ELR (cell line): ENCODE data around the gene FARS2.

Experiments used
- DNase-seq: peaks from one replicate; pipeline ENCODE4 v3.0.0-alpha.2; 2015; ENCODE audit warnings: low read depth

FARS2 gene

DNA sequence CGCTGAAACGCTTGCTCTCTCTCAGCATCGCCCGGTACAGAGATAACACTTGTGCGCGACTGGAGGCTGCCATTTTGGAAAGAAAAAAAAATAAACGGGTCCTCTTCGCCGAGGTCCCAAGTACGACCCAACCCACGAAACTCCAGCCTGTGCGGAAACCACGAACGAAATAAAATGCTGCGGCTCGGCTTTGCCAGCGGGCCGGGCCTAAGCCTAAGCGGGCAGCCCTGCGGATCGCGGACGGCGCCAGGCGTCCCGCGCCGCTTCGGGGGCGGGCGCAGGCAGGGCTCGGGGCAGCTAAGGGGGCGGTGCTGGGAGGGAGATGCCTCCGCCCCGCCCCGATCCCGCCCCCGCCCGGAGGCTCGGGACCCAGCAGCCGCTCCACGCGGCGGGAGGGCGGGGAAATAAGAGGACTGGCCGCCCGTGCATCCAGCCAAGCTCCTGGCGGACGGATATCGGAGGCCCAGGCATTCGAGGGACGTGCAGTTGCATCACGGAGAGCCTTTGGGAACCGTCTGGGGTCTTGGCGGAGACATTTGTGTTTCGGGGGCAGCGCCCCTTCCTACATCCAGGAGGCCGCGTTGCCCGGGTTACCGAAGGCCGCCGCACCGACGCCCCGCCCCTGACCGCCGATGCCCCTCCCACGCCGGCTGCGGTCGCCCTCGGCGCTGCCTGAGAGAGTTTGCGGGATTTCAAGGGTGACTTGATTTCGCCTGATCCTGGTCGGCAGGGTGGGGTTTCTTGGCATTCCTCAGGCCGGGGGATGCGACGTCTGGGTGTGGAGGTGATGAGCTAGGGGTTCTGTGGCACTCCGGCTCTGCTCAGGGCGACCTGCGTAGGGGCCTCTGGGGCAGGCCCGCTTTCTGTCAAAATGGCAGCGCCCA lies at the start of gene FARS2, which contains the start of gene LYRM4:
Gene FARS2, plus strand, starts transcription at position 853 of the 884 bp plus-strand sequence.
Gene LYRM4, minus strand, starts transcription at position 290 of the 884 bp plus-strand sequence. Its CDS starts 217 bp downstream, at position 73.
- peak; percentile 91 for DNase-seq

DNA sequence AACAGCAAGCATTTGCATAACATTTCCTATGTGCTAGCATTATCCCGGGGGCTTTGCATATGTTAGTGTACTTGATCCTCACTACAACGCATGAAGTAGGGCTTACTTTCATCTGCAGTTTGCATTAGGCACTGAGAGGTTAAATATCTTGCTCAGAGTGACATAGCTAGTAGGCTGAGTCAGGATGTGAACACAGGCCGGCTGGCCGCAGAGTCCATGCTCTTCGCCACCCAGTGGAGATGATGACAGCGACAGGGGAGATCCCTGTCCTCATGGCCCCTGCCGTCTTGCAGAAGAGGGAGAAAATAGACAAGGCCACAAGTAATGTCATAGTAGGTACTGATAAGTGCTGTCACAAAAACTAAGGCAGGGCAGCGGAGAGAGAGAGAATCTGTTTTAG lies 47.5 kb upstream of the FARS2 start:
- peak; percentile 81 for DNase-seq

DNA sequence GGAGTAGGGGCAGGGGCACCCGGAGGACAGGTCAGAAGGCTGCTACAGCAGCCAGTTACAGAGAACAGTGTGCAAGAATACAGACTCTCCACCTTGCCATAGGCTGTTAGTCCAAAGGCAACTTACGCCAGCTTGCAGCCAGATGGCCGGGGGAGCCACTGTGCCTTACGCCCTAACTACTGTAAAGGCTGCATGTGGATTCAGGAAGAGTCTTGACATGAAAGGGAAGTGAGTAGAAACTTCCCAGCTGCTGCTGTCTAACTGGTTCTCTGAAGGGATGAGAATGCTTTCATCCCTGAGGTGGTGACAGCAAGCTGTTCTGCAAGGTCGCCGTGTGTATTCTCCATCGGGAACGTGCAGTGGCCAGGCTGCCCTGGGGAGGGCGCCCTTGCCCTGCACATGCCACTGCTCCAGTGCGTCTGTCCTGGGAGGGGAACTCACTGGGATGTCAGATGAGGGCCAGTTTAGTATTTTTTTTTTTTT lies 46.7 kb upstream of the FARS2 start:
- DNase-seq: peak; percentile 50

DNA sequence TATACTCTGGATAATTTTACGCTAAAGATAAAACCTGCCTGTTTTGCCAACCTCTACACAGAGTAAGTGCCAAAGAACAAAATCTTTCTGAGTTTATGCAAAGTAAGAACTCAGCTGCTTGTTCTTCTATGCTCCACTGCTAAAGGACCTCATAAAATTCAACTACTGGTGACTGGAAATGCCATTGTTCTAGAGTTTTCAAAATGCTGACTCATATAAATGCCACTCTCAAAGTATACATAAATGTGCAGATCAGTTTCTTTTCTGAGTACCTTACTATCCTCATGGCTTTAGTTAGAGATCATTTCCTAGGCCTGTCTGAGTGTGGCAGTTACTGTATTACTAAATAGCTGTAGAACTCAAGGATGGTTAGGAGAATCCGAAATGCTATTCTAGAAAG lies 46.2 kb upstream of the FARS2 start:
- DNase-seq: no peak

DNA sequence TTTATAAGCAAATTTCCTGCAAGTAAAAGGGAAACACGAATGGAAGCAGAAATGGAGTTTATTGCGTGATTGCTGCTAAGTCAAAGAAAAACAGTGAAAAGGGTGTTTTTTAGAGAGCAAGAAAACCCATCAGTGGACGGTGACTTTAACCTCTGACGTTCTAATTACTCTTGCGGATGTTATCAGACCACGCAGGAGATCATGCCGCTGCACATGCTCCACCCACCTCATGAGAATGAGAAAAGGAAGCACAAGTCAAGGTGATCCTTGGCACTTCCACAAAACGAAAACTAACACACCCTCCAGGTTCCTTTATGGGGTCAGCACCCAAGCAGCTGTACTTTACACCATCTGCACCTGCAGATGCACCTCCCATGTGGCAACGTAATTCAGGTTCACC lies 45.5 kb upstream of the FARS2 start:
- no peak for DNase-seq

DNA sequence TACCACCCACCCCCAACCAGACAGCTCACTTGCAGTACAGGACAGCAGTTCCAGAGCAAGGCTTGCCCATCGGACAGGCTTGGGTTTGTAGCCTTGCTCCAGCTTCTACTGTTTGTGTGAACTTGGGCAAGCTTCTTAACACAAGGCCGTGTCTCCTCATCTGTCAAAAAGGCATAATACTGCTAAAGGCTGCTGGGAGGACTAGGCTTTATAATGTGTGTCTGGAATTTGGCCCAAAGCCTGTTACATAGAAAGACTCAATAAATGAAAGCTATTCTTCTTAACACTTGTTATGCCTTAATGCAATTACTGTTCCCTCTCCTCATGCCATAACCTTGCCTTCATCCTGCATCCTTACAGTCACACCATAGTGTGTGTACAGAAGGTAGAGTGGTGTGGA lies 44.0 kb upstream of the FARS2 start:
- DNase-seq: no peak

DNA sequence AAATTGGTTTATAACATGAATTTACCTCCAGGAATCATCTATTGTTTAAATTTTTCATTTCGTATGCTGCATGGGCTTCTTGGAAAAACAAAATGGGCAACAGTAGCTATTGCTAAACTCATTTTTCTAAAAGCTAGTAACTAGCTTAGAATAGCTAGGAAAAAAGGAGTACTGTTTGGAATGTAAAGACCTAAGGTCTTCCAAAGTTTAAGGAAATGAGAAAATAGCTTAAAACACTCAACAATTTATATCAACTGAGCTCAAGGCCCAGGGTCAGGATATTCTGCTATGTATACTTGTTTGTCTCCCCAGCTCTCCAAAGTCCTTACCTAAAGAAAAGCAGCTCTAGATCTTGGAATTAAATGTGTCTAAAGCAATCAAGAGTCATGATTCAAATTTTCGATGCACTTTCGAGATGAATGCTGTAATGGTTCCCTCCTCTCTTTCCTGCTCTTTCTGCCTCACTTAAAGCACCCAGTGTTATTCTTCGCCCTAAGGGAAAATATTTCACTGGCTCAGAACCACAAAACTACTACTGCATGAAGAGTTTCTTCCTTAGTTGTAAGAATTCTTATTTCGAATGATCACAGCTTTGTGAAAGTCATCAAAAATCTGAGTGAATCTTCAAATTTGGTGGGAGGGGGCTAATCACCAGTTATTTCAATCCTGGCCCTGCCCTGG lies 42.2 kb upstream of the FARS2 start:
- no peak for DNase-seq

DNA sequence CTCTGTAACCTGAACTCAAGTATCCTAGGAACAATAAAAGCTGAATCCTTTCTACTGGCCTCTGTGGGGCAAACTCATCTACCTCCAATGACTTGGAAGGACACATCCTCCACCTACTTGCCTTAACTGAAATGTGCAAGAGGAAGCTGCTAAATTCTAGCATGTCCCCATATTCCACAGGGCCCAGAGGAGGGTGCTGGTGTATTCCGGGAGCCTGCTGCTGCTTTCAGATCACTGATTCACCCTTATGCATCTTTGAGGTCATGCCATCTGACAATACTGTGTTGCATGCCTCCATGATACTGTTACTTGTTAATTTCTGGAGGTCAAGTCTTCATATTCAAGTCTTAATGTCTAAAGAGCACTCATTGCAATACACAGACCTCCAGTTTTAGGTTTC lies 40.9 kb upstream of the FARS2 start:
- DNase-seq: no peak

DNA sequence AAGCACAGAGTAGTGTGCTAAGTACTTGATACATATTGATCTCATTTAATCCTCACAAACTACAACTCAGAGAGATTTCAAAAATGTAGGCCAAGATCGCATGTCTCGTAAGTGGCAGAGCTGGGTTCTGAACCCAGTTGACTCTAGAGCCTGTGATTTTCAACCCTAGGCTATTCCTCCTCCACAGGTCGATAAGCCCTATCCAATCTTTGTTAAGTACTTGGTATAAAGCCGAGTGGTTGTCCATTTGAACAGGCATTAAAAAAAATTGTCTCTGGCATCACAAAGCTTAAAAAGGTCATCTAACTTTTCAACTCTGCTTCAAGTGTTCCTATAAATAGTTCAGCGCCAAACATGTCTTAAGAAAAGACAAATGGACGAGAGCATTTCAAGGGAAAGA lies 38.0 kb upstream of the FARS2 start:
- no peak for DNase-seq

DNA sequence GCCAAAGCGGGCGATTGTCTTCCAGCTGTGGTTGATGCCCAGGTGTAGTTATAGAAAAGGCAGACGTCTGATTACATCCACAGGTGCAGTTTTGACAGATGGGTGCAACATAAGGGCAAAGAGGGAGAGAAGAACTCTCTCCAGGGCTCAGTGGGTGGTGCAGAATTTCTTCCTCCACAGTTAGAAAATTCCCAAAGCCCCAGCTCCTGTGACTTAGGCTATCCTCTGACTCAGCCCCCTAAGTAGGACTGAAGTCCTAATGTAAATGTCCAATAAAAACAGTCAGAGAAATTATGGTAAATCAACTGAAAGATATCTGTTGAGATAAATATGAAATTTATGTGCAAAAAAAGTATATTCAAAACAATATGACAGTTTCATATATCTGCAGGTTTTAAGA lies 32.0 kb upstream of the FARS2 start:
- DNase-seq: no peak

DNA sequence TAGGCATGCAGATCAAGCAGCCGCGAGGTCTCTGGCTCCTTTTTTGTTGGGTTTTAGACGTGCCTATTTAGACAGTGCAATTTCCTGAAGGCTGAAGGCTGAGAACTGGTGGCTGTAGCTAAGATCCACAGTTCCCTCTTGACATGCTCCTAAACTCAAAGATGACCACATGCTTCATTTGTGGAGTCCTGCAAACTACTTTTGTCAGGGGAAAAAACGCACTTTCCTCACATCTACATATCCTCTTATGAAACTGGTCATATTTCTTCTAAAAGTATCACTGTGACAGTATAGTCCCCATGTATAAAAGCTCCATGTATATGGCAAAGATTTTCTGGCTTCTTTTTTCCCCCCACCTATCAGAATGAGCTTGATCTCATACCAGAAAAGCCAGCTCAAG lies 31.2 kb upstream of the FARS2 start:
- no peak for DNase-seq

DNA sequence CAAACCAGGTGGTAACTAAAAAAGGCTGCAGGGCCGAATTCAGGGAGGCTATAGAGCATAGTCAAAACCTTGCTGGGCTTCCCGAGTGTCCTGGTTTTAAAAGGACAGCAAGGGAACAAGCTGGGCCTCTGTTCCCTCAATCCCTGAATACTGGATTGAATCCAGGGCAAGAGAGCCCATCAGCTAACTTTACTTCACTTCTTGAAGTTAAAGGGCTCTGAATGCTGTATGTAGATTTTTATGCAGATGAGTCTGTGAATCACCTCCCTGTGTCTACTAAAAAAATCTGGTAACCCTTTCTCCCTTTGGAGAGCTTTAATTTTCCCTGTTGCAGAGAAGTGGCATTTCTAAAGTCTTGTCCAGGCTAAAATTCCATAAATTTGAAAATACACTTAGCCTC lies 30.0 kb upstream of the FARS2 start:
- peak; percentile 14 for DNase-seq

DNA sequence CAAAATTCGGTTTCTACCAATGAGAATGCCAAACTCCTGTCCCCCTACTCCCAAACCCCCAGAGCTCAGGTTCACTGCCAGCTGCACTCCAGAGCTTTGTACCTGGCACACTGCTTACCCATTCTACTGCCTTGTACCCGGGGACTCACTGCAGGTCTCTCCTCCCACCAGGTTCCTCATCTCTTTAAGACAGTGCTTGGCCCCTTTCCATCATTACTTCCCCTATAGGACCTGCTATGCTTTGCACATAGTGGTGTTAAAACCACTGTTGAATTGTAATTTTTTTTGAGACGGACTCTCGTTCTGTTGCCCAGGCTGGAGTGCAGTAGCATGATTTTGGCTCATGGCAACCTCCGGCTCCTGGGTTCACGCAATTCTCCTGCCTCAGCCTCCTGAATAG lies 26.4 kb upstream of the FARS2 start:
- DNase-seq: no peak

DNA sequence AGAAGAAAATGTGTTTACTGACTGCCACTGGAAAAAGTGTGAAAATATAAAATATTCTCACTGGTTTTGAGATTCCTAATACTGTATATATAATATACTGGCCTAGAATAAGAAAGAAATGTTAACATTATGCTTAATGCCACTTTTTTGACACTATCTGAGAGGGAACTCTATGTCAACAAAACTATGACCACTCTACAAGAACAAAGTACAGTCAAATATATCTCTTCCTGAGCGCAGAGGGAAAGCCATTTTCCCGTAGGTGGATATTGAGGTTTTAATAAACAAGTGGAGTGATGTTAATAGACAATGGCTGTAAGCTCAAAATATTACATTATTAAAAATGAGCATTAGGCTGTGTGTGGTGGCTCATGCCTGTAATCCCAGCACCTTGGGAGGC lies 25.5 kb upstream of the FARS2 start:
- no peak for DNase-seq

DNA sequence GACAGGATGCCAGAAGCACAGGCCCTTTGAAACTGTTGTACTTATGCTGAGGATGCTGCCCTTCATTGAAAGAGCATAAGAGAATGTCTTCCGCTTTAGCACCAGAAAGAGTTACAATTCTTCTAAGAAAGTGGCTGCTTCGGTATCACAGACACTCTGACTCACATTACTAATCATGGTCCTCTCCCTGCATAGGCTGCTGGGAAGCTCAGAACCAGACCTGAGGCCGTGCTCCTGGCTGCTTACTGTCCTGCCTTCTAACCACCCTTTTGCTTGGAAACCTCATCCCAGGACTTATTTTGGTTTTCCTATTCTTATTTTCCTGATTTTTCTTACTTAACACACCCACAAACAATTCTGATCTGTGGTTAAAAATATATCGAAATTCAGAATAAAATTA lies 23.5 kb upstream of the FARS2 start:
- no peak for DNase-seq

DNA sequence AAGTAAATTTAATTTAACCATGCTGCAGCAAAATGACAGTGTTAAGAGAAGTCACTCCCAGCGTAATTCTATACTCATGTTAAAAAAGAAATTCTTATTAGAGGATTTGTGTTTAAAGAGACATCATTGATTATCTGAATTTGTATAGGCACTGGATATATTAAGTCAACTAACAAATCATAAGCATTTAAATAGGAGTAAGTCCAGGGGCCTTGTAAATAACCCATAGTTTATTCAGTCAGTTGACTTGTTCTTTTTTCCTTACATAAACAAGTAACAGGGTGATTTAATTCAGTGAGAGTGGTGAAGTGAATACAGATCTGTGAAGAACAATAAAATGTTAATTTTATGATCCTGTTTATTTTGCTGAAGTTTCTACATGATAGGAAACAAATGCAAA lies 23.0 kb upstream of the FARS2 start:
- no peak for DNase-seq

DNA sequence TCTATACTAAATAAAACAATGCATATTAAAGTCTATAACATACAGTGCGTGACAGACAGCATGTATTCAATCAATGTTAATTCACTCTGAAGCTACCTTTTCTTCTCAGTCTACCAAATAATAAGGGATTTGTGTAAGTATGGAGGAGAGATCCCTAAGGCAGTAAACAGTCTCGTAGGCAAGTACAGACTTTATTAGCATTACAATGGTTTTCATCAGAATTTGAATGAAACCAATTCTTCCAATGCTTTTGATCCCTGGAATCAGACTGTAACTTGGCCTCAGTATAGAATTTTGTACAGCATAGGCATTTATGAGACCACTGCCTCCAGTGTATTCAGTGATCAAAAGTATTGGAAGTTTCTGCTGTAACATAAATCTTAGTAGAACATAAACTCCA lies 20.1 kb upstream of the FARS2 start:
- no peak for DNase-seq

DNA sequence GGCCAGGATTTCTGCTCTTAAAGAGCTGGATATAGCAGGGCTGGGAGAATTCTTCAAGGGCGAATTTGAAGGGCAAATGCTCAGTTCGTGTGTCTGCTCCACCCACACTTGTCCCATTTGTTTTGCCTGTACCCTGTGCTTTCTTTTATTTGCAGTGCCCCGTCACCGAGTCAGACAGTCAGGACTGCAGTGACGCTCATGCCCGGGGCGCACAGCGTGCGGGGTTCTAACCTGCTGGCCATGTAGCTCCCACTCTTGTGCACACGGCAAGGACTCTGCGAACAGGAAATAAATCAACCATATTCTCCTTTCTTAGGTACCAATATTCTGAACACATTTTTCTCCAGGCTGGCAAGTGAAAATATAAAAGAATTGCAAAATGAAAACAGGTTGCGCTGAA lies 18.2 kb upstream of the FARS2 start:
- no peak for DNase-seq

DNA sequence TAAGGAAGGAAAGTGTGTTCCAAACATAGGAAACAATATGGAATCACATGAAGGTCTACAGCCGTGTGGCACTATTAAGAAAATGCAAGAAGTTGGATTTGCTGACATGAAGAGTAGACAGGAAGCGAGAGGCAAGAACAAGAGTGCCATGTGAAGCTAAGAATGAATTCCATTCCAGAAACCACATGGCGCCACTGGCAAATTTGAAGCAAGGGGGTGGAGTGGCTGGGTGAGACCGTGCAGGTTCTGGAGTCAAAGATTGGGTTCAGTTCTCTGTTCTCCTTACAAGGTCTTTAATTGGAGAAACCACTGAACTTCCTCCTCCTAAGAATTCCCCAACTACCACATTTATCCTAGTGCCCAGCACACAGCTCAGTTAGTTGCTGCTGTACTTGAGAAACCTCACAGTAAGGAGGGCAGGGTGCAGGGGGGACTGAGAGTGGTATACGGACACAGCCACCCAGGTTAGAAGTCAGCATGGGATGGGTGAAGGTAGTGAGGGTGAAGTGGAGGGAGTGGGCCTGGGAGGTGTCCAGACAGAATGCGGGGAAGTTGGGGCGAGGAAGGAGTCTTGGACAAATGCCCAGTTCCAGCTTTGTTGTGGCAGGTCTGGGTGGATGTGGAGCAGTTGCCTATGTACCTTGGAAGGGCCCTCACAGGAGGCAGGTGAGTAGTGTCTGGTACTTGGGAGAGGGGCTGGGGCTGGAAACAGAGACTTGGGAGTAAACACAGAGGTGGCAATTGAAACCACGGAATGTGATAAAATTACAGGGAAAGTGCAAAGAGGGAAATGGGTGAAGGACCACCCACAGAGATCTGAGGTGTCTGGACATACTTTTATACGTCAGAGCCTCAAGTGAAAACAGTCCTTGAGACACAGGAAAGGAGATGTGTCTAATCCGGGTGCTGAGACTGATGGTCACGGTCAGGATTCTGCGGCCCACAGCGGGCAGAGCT lies 14.9 kb upstream of the FARS2 start:
- DNase-seq: no peak

DNA sequence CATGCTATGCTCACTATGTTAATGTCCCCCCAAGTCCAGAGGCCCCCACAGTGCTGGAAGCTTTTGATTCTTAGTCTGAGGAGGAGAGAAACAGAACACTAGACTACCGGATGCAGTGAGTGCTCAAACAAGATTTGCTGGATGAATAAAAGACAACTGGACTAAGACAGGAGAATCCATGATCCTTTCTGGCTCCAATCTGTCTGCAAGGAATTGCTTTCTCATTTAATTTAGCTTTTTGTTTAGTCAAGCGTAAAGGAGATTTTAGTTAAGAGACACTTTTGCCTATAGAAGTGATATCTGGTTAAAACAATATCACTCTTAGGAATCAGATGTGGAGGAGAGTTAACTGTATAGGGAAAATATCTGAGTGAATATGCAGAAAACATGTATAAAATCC lies 14.1 kb upstream of the FARS2 start:
- no peak for DNase-seq

DNA sequence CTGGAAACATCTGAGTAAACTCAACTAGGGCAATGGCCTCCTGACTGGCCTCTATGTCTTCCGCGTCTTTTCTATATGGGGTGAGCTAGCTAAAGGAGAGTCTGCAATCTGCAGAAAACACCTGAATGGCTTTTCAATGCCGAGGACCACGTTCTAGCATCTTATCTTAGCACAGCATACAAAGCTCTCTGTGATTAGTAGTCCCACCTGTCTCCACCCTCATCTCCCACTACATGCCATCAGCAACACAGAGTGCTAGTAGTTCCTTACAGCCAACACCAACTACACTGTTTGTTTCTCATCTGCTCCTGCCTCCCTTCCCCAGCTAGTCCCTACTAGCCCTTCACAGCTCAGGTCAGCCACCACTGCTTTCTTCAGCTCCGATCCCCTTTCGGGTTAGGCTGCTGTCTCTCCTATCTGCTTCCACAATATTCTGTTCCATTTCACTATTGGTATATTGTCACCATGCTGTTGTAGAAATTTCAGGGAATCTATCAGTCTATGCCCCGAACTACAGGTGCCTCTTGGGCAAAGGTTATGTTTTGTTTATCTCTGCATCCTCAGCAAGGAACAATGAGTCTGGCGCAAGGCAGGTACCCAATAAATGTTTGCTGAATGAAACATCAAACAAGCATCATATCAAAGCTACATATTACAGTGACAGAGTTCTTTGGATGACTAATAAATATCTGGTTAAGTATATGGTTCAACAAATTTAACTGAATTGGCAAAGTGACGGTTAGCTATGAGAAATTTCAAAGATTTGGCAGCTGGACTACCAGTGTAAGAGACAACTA lies 12.8 kb upstream of the FARS2 start:
- no peak for DNase-seq
